Activated naive CD8-positive, alpha-beta T cell treated with anti-CD3 and anti-CD28 coated beads for 36 hours (primary cell): ENCODE measurements around the gene TFF3. TPM values are rescaled to one million over a fixed set of nuclear protein-coding genes. Genes with fewer than 3 reads are reported as not detected.
"Not testable (repeated sequence)": the region's sequence is repeated elsewhere in the genome, so short reads cannot be mapped to it uniquely, and the experiment has no call there.

Experiments used
- DNase-seq: peaks from one replicate; pipeline ENCODE4 v3.0.0; 2021
- H3K27ac Mint-ChIP-seq: one replicate; pipeline ENCODE4 v1.8.0; 2022; ENCODE audit warnings: mild to moderate bottlenecking, moderate library complexity, mixed read lengths
- H3K27me3 Mint-ChIP-seq: one replicate; pipeline ENCODE4 v1.8.0; 2022; ENCODE audit warnings: mild to moderate bottlenecking, mixed read lengths
- H3K36me3 Mint-ChIP-seq: one replicate; pipeline ENCODE4 v1.8.0; 2021; ENCODE audit warnings: mild to moderate bottlenecking, mixed read lengths
- H3K4me1 Mint-ChIP-seq: one replicate; pipeline ENCODE4 v1.8.0; 2021; ENCODE audit warnings: mixed read lengths
- H3K4me3 Mint-ChIP-seq: one replicate; pipeline ENCODE4 v1.8.0; 2022; ENCODE audit warnings: mild to moderate bottlenecking, moderate library complexity, mixed read lengths
- H3K9me3 Mint-ChIP-seq: one replicate; pipeline ENCODE4 v1.8.0; 2022; ENCODE audit warnings: mixed read lengths
- total RNA-seq, 2 experiments: library from RNA; stranded (reverse); gene quantifications; one replicate each; pipeline ENCODE4 v1.2.3, GENCODE V29; 2021

TFF3 gene
- total RNA-seq, 2 experiments from 2014 or later, result not detected

DNA sequence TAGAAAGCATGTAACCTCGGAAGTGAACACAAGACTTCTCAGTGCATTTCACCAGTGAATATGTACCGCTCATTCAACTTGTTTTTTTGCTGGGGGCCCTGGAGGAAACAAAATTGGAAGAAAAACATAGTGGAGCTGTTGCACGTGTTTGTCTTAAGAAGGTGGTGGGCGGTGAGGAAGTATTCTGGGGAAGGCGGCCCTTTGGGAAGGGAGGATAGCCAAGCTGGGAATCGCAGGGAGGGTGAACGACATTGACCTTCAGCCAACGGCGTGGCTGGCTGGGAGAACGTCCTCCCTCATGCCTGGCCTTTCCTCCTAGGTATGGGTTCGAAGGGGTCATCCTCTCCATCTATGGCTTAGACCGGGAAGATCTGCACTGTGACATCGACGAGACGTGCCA, 19.4 kb downstream of the TFF3 start:
- no peak overlapping the region for H3K4me3 Mint-ChIP-seq
- H3K36me3 Mint-ChIP-seq, result peaks cover 6% of the 10 kb centered on the region
- no peak for DNase-seq
- no peaks in the 10 kb centered on the region for H3K27me3 Mint-ChIP-seq
- H3K27ac Mint-ChIP-seq, result no peak overlapping the region
- peaks cover 6% of the 10 kb centered on the region for H3K4me1 Mint-ChIP-seq
- H3K9me3 Mint-ChIP-seq, result no peaks in the 10 kb centered on the region

DNA sequence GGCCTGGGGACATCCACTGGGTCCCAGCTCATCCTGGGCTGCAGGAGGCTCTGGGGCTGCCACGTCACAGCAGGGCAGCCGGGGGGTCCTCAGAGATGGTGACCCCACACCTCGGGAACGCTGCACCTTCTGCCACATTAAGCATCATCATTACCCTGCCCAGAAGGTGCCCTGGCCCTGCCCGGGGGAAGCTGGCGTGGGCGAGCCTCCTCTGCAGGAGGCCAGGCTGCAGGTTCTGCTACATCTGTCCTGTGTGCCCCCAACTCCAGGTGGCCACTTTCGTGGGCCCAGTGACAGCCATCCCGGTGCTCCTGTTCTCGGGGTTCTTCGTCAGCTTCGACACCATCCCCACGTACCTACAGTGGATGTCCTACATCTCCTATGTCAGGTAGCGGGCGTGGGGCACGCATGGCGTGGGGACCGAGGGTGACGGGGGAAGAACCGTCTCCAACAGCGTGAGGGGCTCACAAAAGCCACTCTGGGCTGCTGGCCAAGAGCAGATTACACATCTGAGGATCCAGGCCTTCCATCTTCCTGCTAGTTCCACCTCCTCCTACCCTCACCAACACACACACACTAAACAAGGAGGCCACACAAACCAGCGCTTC, 20.8 kb downstream of the TFF3 start:
- Mint-ChIP-seq H3K9me3 (no peaks in the 10 kb centered on the region), H3K27ac (no peak overlapping the region), H3K27me3 (no peaks in the 10 kb centered on the region), H3K36me3 (peaks cover 7% of the 10 kb centered on the region), H3K4me3 (no peak overlapping the region), H3K4me1 (peaks cover 4% of the 10 kb centered on the region)
- DNase-seq, result no peak

DNA sequence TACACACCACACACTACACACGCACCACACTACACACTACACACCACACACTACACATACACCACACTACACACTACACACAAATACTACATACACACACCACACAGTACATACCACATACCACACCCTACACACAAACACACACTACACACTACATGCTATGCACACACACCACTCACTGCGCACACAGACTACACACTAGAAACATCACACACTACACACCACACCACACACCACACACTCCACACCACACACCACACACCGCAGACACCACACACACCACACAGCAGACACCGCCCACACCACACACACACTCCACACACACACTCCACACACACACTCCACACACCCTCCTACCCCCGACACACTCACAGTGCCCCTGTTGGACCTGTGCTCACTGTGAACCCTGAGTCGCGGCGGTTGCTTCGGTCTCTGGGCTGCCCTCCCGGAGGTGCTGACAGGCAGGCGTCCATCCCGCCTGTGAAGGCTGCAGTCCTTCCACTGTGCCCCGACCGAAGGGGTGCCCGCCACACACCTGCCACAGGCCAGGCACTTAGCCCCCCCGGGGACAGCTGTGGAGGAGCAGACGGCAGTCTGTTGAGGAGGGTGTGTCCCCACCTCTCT, 21.4 kb downstream of the TFF3 start:
- H3K27me3 Mint-ChIP-seq, result no peaks in the 10 kb centered on the region
- H3K36me3 Mint-ChIP-seq, result peaks cover 11% of the 10 kb centered on the region
- no peak for DNase-seq
- H3K4me3 Mint-ChIP-seq, result no peak overlapping the region
- H3K27ac Mint-ChIP-seq, result no peak overlapping the region
- H3K4me1 Mint-ChIP-seq, result no peaks in the 10 kb centered on the region
- no peaks in the 10 kb centered on the region for H3K9me3 Mint-ChIP-seq

DNA sequence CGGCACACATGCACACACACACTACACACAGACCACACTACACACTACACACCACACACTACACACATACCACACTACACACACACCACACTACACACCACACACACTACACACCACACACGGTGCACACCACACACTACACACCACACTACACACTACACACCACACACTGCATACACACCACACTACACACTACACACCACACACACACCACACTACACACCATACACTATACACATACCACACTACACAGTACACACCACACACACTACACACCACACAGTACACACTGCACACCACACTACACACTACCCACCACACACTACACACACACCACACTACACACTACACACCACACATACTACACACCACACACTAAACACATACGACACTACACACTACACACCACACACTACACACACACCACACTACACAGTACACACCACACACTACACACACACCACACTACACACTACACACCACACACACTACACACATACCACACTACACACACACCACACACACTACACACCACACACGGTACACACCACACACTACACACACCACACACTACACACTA, 22.6 kb downstream of the TFF3 start:
- not testable (repeated sequence) for DNase-seq, H3K4me3 Mint-ChIP-seq, H3K27ac Mint-ChIP-seq, H3K27me3 Mint-ChIP-seq, H3K9me3 Mint-ChIP-seq, H3K4me1 Mint-ChIP-seq
- H3K36me3 Mint-ChIP-seq, result peaks cover 17% of the 10 kb centered on the region

DNA sequence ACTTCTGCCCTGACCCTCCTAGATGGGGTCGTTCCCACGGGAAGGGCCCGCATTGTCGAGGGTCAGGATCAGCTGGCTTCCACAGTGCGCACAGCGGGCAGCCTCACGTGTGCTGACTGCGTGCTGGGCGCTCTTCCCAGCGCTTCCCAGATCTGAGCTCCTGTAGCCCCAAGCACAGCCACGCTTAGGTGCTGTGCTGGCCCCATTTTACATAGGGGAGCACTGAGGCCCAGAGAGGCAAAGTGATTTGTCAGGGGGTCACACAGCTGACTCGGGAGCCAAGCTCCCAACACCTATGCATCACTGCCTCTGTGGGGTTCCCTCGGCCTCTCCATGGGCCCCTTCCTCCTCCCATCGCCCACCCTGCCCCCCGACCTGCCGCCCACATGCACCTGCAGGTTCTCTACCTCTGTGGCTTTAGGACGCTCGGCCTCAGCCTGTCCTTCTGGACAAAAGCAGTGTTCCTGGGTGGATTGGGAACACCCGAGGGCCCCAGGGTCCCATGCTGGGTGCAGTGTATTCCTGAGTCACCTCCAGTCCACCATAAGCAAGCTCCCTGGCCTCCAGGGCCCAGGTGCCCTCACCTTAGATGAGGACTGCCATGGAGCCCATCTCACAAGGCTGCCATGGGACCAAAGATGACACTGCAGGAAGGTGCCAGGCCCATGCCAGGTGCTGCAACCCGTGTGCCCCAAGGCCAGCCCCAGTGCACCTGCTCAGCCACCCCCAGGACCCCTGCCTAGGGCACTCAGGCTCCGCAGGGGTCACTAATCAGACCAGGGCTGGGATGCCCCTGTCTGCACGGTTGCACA, 23.3 kb downstream of the TFF3 start:
- Mint-ChIP-seq H3K36me3 (peaks cover 17% of the 10 kb centered on the region), H3K9me3 (no peaks in the 10 kb centered on the region), H3K27me3 (no peaks in the 10 kb centered on the region), H3K27ac (no peak overlapping the region), H3K4me3 (no peak overlapping the region), H3K4me1 (no peaks in the 10 kb centered on the region)
- no peak for DNase-seq

DNA sequence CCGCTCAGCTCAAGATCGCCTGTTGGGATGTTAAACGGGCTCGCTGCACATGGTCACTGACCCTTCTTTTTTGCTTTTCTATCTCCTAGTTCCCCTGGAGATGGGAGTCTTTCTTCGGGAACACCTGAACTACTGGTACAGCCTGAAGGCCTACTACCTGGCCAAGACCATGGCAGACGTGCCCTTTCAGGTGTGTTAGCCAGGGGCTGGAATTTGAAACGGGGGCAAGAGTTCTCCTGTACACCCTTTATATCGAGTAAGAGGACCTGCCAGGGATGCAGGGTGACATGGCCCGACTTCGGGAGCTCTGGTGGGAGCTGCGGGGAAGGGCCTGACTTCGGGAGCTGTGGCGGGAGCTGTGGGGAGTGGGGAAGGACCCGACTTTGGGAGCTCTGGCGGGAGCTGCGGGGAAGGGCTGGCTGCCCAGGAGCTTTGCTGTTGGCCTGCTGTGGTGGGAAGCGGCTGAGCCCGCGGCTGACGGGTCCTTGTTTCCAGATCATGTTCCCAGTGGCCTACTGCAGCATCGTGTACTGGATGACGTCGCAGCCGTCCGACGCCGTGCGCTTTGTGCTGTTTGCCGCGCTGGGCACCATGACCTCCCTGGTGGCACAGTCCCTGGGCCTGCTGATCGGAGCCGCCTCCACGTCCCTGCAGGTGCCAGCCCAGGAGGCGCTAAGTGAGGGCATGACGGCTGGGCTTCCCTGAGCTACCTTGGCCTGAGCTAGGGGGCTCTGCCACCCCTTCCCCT, 24.0 kb downstream of the TFF3 start:
- H3K27ac Mint-ChIP-seq, result peak overlapping the region; percentile 59
- H3K4me3 Mint-ChIP-seq, result no peak overlapping the region
- peaks cover 17% of the 10 kb centered on the region for H3K36me3 Mint-ChIP-seq
- DNase-seq, result no peak
- no peaks in the 10 kb centered on the region for H3K9me3 Mint-ChIP-seq
- H3K27me3 Mint-ChIP-seq, result no peaks in the 10 kb centered on the region
- peaks cover 2% of the 10 kb centered on the region for H3K4me1 Mint-ChIP-seq

DNA sequence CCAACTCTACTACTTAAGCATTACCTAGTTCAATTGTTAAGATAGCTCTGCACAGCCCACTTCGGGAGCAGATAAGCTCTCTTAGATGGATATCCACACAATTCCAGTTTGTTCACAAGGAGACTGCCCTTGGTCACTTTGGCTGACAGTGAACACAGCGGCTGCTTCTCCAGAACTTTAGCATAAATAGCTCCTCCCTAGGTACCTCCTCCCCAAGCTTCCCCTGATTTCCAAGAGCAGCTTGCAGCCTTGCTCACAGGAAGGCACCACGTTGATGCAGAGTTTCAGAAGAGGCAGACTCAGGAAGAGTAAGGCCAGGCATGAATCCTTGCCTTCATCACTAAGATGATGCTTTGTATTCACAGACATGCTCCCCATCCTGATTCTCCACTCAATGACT, 24.7 kb downstream of the TFF3 start:
- Mint-ChIP-seq H3K36me3 (peaks cover 17% of the 10 kb centered on the region), H3K4me1 (peaks cover 7% of the 10 kb centered on the region), H3K27ac (peak overlapping the region; percentile 59), H3K9me3 (no peaks in the 10 kb centered on the region), H3K4me3 (no peak overlapping the region), H3K27me3 (no peaks in the 10 kb centered on the region)
- DNase-seq, result no peak

DNA sequence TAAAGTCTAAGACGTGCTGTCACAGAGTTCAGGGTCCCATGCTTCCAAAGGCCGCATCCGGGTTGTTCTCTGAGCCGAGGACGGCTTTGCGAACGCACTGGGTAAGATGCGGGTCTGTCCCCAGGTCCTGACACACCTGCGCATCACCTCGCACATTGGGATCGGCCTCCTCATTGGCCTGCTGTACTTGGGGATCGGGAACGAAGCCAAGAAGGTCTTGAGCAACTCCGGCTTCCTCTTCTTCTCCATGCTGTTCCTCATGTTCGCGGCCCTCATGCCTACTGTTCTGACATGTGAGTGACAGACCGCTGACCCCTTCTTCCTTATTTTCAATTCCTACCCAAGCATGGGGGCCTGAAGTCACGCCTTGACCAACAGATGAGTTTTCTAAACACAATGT, 25.3 kb downstream of the TFF3 start:
- Mint-ChIP-seq H3K27me3 (no peaks in the 10 kb centered on the region), H3K36me3 (peaks cover 17% of the 10 kb centered on the region), H3K27ac (no peak overlapping the region), H3K4me3 (no peak overlapping the region), H3K4me1 (peaks cover 8% of the 10 kb centered on the region), H3K9me3 (no peaks in the 10 kb centered on the region)
- DNase-seq, result no peak

DNA sequence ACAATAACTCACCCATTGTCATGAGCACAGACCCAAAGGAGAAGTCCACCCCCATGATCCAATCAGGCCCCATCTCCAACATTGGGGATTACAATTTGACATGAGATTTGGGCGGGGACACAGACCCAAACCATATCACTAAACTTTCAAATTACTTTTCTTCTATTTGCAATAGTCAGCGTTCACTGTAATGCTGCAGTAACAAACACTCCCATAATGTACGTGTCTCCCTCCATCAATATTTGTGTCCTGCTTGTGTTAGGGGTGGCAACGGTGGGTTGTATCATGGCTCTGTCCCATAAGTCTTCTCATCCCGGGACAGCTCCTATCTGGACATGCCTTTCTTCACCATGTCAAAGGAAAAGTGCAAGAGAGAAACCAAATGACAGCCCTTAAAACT, 26.2 kb downstream of the TFF3 start:
- peaks cover 14% of the 10 kb centered on the region for H3K36me3 Mint-ChIP-seq
- DNase-seq, result no peak
- H3K4me1 Mint-ChIP-seq, result peaks cover 8% of the 10 kb centered on the region
- H3K27ac Mint-ChIP-seq, result no peak overlapping the region
- no peaks in the 10 kb centered on the region for H3K9me3 Mint-ChIP-seq
- no peaks in the 10 kb centered on the region for H3K27me3 Mint-ChIP-seq
- H3K4me3 Mint-ChIP-seq, result no peak overlapping the region

DNA sequence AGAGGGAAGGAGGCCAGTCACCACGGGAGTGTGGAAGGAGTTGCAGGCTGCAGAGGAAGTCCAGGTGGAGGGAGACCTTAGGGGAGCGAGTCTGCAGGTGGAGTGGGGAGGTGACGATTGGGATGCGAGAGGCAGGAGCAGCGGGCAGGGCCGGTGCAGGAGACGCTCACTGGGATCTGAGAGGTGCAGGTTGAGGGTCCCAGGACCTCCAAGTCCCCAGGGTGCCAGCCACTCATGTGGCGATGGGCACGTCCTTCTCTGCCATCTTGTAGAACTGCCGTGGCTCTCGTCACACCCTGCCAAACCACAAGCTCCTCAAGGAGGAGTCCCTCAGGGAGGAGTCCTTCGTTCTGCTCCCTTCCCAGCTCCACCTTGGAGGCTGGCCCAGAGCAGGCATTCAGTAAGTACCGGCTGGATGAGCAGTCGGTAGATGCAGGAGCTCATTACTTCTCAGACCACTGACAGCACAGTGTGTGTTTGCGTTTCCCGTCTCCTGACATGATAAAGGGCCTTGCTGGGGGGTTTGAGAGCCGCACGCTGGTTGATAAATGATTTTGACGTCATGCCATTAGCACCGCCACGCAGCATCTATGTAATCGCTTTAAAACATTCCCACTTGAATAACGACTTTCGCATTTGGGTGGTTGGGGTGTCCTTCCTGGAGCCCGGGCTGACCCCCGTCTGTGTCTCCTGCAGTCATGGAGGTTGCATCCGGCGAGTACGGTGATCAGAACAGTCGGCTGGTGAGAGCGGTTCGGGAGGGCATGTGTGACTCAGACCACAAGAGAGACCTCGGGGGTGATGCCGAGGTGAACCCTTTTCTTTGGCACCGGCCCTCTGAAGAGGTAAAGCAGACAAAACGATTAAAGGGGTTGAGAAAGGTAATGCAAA, 27.8 kb downstream of the TFF3 start:
- Mint-ChIP-seq H3K36me3 (peaks cover 14% of the 10 kb centered on the region), H3K4me1 (peaks cover 8% of the 10 kb centered on the region), H3K9me3 (no peaks in the 10 kb centered on the region), H3K27ac (peak overlapping the region; percentile 65), H3K4me3 (no peak overlapping the region), H3K27me3 (no peaks in the 10 kb centered on the region)
- no peak for DNase-seq

DNA sequence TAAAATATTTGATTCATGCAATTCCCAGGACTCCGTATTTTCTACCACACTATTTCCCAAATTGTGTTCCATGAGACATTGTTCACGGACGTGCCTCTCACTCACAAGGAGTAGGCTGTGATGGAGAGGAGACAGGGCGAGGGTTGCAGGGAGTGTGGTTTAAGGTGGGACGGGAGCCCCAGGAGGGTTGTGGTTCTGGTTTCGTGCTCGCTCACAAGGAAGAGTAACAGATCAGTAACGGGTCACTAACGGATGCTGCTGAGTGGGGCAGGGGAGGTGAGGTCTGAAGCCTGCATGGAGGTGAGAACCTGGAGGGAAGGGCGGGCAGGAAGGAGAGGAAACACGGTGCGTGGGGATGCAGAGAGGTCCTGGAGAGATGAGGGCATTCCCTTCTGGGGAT, 28.8 kb downstream of the TFF3 start:
- Mint-ChIP-seq H3K27ac (peak overlapping the region; percentile 65), H3K9me3 (no peaks in the 10 kb centered on the region), H3K36me3 (peaks cover 14% of the 10 kb centered on the region), H3K4me1 (peaks cover 8% of the 10 kb centered on the region), H3K27me3 (no peaks in the 10 kb centered on the region), H3K4me3 (no peak overlapping the region)
- no peak for DNase-seq

DNA sequence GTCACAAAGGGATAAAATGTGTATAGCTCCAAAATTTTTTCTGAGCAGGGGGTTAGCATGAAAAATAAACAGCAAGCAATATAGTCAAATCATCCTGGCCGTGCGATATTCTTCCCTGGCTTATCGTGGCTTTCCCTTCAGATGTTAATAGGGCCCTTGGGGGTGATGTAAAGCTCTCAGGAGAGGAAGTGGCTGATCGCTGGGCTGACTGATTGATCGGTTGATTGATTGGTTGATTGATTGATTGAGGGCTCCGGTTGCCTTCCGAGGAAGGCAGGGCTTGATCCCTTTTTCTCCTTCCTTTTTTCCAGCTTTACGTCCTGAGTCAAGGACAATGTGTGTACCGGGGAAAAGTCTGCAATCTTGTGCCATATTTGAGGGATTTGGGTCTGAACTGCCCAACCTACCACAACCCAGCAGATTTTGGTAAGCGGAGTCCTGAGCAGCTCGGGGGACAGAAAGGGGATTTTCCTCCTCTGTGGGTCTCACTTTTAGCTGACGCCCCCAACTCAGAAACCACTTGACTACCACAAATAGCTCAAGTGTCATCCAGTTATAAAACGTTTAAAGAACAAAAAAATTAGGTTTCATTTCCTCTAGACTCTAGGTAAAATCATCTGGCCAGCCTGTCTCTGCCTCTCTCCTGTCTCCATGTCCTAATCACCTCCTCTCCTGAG, 29.5 kb downstream of the TFF3 start:
- Mint-ChIP-seq H3K4me3 (no peak overlapping the region), H3K27ac (peak overlapping the region; percentile 65), H3K36me3 (peaks cover 10% of the 10 kb centered on the region), H3K27me3 (no peaks in the 10 kb centered on the region), H3K4me1 (peaks cover 8% of the 10 kb centered on the region), H3K9me3 (no peaks in the 10 kb centered on the region)
- DNase-seq, result no peak

DNA sequence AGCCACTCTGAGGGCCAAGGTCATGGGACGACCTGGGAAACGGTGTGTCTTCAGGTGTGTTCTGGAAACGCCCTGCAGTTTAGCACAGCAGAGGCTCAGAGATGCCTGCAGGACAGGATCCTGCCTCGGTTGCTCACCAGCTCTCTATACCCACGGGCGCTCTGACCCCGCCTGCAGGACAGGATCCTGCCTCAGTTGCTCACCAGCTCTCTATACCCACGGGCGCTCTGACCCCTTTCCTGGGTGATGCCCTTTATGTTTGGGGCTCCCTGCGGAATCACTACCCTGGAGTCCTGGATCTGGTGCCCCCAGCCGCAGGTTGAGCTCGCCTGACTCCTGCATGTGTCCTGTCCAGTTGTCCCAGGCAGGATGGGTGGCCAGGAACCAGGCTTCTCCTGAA, 32.5 kb downstream of the TFF3 start:
- DNase-seq, result no peak
- H3K27me3 Mint-ChIP-seq, result no peaks in the 10 kb centered on the region
- H3K4me3 Mint-ChIP-seq, result no peak overlapping the region
- no peaks in the 10 kb centered on the region for H3K9me3 Mint-ChIP-seq
- no peak overlapping the region for H3K27ac Mint-ChIP-seq
- H3K36me3 Mint-ChIP-seq, result no peaks in the 10 kb centered on the region
- peaks cover 8% of the 10 kb centered on the region for H3K4me1 Mint-ChIP-seq

DNA sequence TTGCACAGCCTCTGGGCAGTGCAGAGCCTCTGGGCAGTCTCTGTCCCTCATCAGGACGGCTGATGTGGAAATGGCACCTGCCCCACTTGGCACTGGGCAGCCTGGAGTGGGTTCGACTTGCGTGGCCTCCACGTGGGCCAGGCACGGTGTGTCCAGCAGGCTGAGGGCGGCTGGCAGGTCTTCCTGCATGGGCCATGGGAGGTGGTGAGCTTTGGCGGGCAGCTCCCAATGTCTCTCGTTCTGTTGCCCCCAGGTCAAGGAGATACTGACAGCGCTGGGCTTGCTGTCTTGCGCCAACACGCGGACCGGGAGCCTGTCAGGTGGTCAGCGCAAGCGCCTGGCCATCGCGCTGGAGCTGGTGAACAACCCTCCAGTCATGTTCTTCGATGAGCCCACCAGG, 33.2 kb downstream of the TFF3 start:
- H3K27ac Mint-ChIP-seq, result no peak overlapping the region
- no peaks in the 10 kb centered on the region for H3K36me3 Mint-ChIP-seq
- no peaks in the 10 kb centered on the region for H3K9me3 Mint-ChIP-seq
- no peak overlapping the region for H3K4me3 Mint-ChIP-seq
- no peak for DNase-seq
- H3K27me3 Mint-ChIP-seq, result no peaks in the 10 kb centered on the region
- H3K4me1 Mint-ChIP-seq, result peaks cover 8% of the 10 kb centered on the region
